Esophagus muscularis mucosa (tissue), 3 donors: Measurements from ENCODE around the gene TLE4.

ENCODE experiments used
- POLR2A ChIP-seq: fragments of 450-650 bp; IDR thresholded peaks from one replicate; pipeline ENCODE4 v1.6.1; 2017; ENCODE audit warnings: antibody characterized with exemption, moderate library complexity, mild to moderate bottlenecking, low read depth
- TF ChIP-seq, protein P1 (sequence below), 3 experiments: fragments of 200-600 bp in 2 of 3; fragments of 450-650 bp in 1 of 3; sonication (generic) in 2 of 3; IDR thresholded peaks; one replicate each; pipeline ENCODE4 v1.5.1; 2017 to 2019; ENCODE audit warnings: antibody characterized with exemption in 3 of 3, mild to moderate bottlenecking in 2 of 3, moderate library complexity in 1 of 3

DNA sequence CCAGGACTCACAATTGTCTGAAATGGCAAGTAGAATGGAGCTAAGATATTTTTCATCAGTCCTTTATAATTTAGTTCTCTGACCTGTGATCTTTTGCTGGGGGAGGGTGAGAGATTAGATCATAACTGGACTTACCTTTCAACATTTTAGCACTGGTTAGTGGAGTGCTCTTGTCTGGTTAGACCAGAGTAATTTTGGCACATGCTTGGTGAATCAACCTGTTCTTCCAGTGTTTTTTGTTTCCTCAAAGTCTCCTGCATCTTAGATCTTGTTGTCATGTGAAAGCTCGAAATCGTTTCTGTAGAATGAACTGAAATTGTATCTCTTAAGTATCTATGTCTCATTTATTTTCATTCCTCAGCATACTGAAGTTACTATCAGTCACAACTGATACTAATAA lies 122.4 kb downstream of the TLE4 start:
- TF ChIP-seq, protein P1, sequence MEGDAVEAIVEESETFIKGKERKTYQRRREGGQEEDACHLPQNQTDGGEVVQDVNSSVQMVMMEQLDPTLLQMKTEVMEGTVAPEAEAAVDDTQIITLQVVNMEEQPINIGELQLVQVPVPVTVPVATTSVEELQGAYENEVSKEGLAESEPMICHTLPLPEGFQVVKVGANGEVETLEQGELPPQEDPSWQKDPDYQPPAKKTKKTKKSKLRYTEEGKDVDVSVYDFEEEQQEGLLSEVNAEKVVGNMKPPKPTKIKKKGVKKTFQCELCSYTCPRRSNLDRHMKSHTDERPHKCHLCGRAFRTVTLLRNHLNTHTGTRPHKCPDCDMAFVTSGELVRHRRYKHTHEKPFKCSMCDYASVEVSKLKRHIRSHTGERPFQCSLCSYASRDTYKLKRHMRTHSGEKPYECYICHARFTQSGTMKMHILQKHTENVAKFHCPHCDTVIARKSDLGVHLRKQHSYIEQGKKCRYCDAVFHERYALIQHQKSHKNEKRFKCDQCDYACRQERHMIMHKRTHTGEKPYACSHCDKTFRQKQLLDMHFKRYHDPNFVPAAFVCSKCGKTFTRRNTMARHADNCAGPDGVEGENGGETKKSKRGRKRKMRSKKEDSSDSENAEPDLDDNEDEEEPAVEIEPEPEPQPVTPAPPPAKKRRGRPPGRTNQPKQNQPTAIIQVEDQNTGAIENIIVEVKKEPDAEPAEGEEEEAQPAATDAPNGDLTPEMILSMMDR (IDR thresholded peaks at IDR 0.05) = no peak
- no peak for TF ChIP-seq POLR2A
